ENCODE results near the gene ATXN1.

Gene ATXN1

DNA sequence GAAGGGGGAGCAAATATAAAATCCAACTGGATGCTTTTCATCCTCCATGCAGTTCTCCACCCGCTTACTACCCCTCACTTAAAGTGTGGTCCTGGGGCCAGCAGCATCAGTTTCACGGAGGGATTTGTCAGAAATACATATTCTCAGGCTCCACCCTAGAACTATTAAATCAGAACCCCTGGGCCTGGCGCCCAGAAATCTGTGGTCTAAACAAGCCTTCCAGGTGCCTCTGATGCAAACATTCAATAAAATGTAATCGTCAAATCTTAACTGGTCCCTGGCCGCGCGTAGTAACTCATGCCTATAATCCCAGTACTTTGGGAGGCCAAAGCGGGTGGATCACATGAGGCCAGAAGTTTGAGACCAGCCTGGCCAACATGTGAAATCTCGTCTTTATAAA, 47.7 kb downstream of the ATXN1 start:
- H3K9me2 ChIP-seq (replicated peaks; ENCODE audit: control insufficient read depth, low read length) = no peaks in the 10 kb centered on the region
- H3K4me2 ChIP-seq (ENCODE audit: low read length) = no peak overlapping the region
- TF ChIP-seq EZH2phosphoT487 (IDR thresholded peaks at IDR 0.05; ENCODE audit: borderline replicate concordance, low read length) = no peak
- TF ChIP-seq, protein P1, sequence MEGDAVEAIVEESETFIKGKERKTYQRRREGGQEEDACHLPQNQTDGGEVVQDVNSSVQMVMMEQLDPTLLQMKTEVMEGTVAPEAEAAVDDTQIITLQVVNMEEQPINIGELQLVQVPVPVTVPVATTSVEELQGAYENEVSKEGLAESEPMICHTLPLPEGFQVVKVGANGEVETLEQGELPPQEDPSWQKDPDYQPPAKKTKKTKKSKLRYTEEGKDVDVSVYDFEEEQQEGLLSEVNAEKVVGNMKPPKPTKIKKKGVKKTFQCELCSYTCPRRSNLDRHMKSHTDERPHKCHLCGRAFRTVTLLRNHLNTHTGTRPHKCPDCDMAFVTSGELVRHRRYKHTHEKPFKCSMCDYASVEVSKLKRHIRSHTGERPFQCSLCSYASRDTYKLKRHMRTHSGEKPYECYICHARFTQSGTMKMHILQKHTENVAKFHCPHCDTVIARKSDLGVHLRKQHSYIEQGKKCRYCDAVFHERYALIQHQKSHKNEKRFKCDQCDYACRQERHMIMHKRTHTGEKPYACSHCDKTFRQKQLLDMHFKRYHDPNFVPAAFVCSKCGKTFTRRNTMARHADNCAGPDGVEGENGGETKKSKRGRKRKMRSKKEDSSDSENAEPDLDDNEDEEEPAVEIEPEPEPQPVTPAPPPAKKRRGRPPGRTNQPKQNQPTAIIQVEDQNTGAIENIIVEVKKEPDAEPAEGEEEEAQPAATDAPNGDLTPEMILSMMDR (IDR thresholded peaks at IDR 0.05; ENCODE audit: low read depth, low read length, poor library complexity, severe bottlenecking) = no peak
- H3K4me1 ChIP-seq (ENCODE audit: control insufficient read depth, low read length) = peaks cover 15% of the 10 kb centered on the region
- no peak overlapping the region for H3K4me3 ChIP-seq (ENCODE audit: low read length)
- H3K9me3 ChIP-seq (ENCODE audit: control insufficient read depth, insufficient read depth, low read length) = no peaks in the 10 kb centered on the region
- H4K20me1 ChIP-seq (ENCODE audit: control insufficient read depth, insufficient read depth, low read depth, low read length) = no peaks in the 10 kb centered on the region
- no peak overlapping the region for H3K27ac ChIP-seq (ENCODE audit: low read depth, low read length)
- H3K27me3 ChIP-seq (ENCODE audit: control insufficient read depth, low read length) = no peaks in the 10 kb centered on the region; the same call in 1 of the 2 replicates
- no peaks in the 10 kb centered on the region for H3K36me3 ChIP-seq (ENCODE audit: control insufficient read depth, low read length)
- H3K79me2 ChIP-seq (ENCODE audit: control insufficient read depth, low read length) = no peaks in the 10 kb centered on the region
- no peaks in the 10 kb centered on the region for H3F3A ChIP-seq (ENCODE audit: control insufficient read depth, insufficient read depth)

DNA sequence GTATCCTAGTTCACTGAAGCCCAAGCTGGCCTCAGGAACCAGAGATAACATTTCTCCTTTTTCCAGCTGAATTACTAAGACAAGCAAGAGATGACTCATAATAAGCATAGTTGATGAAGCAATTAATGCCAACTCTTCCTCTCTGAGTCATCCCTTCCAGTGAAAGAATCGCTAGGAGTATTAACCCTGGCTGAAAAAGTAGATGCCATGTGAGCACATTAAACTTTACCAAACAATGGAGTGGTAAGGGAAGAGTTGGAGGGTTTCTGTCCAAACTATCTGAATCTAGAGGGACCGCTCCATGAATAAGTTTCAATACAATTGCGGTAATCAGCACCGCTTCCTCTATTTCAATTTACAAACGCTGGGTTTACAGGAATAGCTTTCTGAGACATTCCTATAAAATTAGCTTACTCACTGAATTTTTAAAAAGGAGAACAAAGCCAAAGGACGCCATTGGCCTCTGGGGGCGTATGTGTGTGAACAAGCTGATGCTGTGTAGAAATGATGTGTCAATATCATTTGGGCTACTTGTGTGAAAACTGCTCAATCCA, 48.3 kb downstream of the ATXN1 start:
- Histone ChIP-seq H3K9me2 (replicated peaks; ENCODE audit: control insufficient read depth, low read length) (no peaks in the 10 kb centered on the region), H3F3A (ENCODE audit: control insufficient read depth, insufficient read depth) (no peaks in the 10 kb centered on the region), H3K4me2 (ENCODE audit: low read length) (peak overlapping the region; percentile 43), H3K4me3 (ENCODE audit: low read length) (peak overlapping the region; percentile 34), H4K20me1 (ENCODE audit: control insufficient read depth, insufficient read depth, low read depth, low read length) (no peaks in the 10 kb centered on the region), H3K79me2 (ENCODE audit: control insufficient read depth, low read length) (no peaks in the 10 kb centered on the region), H3K4me1 (ENCODE audit: control insufficient read depth, low read length) (peaks cover 15% of the 10 kb centered on the region), H3K27ac (ENCODE audit: low read depth, low read length) (no peak overlapping the region), H3K9me3 (ENCODE audit: control insufficient read depth, insufficient read depth, low read length) (no peaks in the 10 kb centered on the region), H3K27me3 (ENCODE audit: control insufficient read depth, low read length) (no peaks in the 10 kb centered on the region; the same call in 1 of the 2 replicates), H3K36me3 (ENCODE audit: control insufficient read depth, low read length) (no peaks in the 10 kb centered on the region)
- TF ChIP-seq, protein P1 (IDR thresholded peaks at IDR 0.05; ENCODE audit: low read depth, low read length, poor library complexity, severe bottlenecking) = peak; percentile 37
- no peak for TF ChIP-seq EZH2phosphoT487 (IDR thresholded peaks at IDR 0.05; ENCODE audit: borderline replicate concordance, low read length)

DNA sequence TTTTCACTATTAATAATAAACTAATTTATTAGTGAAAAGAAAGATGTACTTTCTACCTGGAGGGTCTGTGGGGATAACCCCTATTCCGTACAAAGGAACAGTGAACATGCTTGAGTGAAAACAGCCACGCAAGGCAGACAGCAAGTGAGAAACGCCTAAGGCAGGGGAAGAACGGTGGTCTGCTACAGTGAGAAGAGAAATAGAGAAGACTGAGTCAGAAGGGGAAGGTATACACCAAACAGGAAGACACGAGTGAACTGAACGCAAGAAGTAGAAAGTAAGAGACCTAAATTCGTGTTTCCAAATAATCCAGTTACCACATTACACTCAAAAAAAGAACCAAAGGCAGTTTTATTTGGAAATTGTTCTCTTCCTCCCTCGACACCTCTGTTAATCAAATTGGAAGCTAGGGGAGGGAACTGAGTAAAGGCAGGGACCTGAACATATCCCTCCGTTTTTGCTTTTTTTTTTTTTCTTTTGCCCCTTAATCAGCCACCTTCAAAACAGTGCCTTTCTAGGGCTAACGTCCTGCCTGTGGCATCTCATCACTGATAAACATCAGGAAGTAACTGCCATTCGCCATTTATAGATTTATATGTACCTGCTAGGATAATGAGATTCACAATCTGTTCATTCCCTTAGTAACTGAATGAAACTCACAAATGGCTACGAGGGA, 48.9 kb downstream of the ATXN1 start:
- Histone ChIP-seq H3K27ac (ENCODE audit: low read depth, low read length) (no peak overlapping the region), H3K4me2 (ENCODE audit: low read length) (peak overlapping the region; percentile 43), H3K79me2 (ENCODE audit: control insufficient read depth, low read length) (no peaks in the 10 kb centered on the region), H3K4me1 (ENCODE audit: control insufficient read depth, low read length) (peaks cover 19% of the 10 kb centered on the region), H3K36me3 (ENCODE audit: control insufficient read depth, low read length) (no peaks in the 10 kb centered on the region), H3K27me3 (ENCODE audit: control insufficient read depth, low read length) (no peaks in the 10 kb centered on the region; the same call in 1 of the 2 replicates), H3K9me2 (replicated peaks; ENCODE audit: control insufficient read depth, low read length) (no peaks in the 10 kb centered on the region), H3F3A (ENCODE audit: control insufficient read depth, insufficient read depth) (no peaks in the 10 kb centered on the region), H3K9me3 (ENCODE audit: control insufficient read depth, insufficient read depth, low read length) (no peaks in the 10 kb centered on the region), H4K20me1 (ENCODE audit: control insufficient read depth, insufficient read depth, low read depth, low read length) (no peaks in the 10 kb centered on the region), H3K4me3 (ENCODE audit: low read length) (peak overlapping the region; percentile 34)
- TF ChIP-seq, protein P1 (IDR thresholded peaks at IDR 0.05; ENCODE audit: low read depth, low read length, poor library complexity, severe bottlenecking) = no peak
- TF ChIP-seq EZH2phosphoT487 (IDR thresholded peaks at IDR 0.05; ENCODE audit: borderline replicate concordance, low read length) = no peak
